Measurements from ENCODE around the gene PIGH.

PIGH gene

DNA sequence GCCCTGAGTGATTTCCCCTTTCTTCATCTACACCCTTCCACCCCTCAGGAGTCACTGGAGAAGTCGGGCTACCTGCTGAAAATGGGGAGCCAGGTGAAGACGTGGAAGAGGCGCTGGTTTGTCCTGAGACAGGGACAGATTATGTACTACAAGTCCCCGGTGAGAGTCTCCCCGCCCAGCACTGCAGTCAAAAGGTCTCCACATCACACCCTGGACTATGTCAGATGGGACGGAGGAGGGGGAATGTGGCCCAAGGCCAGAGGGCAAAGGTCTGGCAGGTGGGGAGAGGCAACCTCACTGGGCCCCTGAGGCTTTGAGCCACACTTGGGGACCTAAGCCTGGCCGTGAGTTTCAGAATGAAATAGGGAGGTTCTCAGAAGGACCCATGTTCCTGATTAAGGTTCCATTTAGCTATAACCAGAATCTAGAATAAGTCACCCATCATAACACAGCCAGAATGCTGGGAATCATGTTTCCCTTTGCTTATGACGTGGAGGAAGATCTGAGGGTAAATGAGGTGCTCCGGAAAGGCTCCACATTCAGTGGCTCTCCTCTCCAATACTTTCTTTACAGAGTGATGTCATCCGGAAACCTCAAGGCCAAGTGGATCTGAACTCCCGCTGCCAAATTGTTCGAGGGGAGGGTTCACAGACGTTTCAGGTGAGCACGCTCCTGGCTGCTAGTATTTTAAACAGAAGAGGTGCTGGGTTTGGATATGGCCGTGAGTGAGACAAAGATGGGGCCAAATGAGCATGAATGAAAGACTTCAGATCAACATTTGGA is 26.6 kb downstream of the PIGH start:
- DNase-seq, result no peak

DNA sequence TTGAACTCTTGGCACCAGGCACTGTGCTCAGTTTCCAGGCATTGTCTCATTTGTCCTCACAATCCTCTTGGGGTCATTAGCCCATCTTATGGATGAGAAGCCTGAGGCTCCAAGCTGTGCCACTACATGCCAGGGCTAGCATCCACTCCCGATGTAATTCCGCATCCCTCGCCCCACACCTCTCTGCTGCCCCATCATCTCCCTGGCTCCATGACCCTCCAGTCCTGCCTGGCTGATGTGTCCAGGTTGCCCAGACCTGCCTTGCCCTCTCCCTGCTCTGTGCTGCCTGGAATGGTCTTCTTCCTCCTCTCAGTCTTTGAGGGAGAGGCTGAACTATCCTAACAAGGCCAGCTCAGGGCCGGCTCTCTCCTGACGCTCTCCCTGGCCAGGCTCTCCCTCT is 27.5 kb downstream of the PIGH start:
- DNase-seq, result no peak

DNA sequence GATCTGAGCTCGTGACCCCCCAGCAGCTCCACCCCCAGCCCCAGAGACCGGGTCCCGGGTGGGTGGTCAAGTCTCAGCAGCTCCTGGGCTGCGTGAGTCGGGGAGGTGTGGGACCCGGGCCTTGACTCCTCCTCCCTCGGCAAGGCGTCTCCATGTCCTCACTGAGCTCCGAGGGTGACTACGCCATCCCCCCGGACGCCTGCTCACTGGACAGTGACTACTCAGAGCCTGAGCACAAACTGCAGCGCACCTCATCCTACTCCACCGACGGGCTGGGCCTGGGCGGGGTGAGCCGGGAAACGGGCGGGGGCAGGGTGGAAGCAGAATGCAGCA is 28.1 kb downstream of the PIGH start:
- no peak for DNase-seq

DNA sequence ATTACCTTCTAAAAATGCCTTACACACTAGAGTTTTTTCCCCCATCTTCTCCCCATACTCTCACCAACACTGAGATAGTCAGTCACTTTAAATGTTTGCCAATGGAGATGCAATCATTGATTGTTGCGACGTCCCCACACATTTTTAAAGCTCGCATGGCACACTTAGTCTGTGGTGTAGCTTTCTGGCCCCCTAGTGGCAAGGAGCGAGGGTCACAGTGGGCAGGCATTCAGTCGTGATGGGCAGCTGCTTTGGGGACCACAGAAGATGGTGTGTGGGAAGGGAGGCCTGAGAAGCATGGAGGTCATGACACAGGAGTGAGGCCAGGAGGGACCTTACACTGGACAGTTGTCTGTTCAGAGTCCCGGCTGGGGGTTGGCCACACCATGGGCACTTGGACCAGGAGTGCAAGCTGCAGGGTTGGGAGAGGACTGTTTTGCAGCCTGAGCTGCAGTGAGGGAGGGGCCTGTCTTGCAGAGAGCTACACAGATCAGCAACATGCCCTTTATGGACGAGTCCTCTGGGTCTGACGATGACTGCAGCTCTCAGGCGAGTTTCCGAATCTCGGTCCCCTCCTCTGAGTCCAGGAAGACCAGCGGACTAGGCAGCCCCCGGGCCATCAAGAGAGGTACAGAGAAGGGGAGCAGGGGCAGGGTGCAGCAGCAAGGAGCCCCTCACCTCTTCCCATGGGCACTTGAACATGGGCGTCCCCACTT is 28.6 kb downstream of the PIGH start:
- peak; percentile 62 for DNase-seq

DNA sequence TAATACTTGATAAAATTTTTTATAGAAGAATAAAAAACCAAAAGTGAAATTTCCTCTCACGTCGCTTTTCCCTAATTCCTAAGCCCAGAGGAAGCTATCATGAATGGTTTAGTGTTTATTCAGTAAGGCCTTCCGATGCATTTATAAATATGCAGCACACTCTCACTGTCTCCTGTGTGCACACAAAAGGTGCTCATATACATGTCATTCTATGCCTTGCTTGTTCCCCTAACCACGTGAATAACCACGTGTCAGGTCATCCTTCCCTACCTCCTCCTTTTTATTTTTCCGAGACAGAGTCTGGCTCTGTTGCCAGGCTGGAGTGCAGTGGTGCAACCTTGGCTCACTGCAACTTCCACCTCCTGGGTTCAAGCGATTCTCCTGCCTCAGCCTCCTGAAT is 29.6 kb downstream of the PIGH start:
- no peak for DNase-seq

DNA sequence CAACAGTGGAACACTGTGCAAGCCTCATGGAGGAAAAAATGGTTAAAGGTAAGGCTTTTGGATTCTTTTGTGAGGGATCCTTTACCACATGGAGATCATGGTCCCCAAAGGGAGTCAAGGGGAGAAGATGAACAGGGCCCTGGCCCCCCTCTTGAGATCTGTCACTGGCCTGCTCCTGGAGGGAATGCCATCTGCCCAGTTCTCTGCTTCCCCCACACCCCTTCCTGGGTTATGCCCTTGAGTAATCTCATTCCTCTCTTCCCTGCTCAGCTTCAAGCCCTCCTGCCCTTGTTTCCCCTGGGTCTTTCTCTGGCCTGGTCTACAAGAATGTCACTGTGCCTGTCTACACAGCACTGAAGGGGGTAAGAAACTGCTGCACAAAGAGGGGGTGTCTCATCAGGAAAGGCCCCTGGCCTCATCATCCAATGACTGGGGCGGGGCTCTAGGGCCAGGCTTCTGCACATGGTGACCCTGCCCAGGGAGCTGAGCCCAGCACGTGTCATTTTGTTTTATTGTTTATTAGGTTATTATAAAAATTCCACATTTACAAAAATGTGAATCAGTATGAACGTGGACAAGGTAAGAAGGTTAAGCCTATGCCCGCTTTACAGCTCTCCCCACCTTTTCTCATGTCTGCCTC is 30.3 kb downstream of the PIGH start:
- DNase-seq, result no peak

DNA sequence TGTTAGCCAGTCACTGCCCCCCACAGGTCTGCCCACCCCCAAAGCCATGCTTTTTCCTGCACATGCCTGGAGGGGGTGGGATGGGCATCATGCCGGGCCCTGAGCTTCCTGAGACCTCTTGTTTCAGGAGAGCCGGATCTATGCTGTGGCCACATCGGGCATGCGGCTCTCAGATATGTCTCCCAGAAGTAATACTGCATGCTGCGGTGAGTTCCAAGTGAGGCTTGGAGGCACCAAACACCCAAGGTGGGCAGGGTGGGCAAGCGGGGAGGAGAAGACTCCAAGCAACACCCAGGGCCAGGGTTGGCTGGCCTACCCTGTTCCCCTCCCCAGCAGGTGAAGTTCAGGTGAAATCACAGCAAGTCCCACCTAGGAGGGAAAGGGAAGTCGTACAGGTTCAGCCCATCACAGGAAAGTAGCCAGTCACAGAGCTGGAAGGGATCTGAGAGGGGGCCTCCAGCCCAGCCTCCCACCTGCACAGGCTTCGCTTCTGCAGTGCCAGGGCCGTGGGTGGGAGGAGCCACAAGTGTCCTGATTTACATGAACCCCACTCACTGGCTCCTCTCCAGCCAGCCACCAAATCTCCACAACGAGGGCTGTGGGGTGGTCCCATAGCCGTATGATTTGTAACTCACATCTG is 30.9 kb downstream of the PIGH start:
- DNase-seq, result no peak

DNA sequence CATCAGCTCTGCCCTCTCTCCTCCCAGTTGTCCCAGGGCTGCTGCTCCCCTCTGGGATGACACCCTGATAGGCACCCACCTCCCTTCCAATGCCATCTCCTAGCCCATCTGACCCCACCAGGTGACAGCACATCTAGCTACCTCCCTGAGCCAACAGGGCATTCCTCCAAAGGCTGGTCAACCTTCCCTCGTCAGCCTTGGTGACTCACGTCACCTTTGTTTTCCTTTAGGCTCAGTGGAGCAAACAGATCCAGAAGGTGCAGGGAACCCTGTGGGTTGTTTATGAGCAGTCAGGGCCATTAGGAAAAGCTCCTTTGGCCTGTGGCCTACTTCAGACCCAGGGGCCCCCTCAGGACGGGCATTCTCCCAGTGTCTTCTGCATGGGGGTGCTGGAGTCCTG is 32.4 kb downstream of the PIGH start:
- no peak for DNase-seq

DNA sequence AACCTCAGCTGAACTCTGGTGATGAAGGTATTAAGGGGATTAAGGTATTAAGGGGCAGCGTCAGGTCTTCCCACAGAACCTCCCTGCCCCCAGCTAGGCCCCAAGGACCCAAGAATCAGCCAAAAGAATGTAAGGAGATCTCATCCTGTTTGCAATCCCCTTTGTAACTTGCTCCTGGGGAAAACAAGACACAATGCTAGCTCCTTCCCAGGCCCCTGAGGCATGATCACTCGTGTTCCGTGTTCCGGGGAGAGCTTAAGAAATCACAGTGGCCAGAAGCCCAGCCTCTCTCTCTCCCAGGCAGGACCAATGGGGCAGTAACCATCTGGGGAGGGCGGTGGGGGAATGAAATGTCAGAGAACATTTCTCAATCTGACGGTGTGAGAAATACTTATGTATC is 33.2 kb downstream of the PIGH start:
- DNase-seq, result no peak

DNA sequence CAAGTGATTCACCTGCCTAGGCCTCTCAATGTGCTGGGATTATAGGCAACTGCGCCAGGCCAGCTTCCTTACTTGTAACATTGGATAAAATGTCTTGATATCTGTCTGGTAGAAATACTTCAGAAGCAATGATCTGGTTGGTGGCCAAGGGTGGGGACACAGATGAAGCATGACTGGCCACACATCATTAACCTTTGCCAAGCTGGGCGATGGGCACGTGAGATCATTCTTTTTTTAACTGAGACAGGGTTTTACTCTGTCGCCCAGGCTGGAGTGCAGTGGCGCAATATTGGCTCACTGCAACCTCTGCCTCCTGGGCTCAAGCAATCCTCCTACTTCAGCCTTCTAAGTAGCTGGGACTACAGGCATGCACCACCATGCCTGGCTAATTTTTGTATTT is 35.8 kb downstream of the PIGH start:
- peak; percentile 60 for DNase-seq

DNA sequence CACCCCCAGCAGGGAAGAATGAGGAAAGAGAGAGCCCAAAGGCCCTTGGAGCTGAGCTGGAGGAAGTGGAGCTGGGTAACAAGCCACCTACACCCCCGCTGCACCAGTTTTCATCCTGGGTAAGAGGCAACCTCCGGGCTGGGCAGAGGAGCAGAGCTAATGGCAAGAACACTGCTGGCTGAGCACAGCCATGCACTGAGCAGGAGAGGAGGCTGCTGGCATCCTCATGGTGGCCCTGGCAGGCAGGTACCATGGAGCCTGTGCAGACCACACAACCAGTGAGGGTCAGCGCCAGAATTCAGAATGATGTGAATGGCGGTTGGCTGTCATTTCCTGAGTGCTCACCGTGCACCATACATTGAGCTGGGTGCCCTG is 37.3 kb downstream of the PIGH start:
- DNase-seq, result no peak

DNA sequence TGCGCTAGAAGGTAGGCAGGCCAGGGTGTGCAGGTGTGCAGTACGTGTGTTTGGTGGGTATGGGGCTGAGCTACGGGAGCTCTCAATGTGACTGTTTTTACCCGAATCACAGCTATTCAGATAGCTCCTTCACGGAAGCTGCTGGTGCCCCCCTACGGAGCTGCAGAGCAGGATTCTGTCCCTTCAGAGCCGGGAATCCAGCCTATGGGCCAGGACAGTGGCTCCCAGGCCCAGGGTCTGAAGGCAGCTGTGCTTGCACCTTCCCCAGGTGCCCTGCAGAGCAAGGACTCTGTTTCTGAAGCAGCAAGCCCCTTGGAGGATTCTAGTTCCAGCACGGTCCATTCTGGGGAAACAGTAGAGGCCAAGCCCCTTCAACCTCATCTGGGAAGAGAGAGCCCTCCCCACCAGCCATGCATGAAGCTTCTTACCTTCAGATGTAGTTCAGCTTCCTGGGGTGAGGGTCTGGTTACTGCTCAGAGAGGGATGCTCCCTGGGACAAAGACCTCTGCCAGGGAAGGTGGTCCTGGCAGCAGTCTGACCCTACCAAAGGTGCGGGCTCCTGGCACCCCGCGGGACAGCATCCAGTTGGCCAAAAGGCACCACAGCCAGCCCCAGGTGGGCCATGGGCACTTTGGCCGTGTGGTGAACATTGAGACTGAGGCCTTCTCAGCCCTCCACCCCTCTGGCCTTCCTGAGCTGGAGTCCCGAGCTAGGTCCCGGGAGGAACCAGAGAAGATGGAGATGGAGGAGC is 37.9 kb downstream of the PIGH start:
- DNase-seq, result no peak

DNA sequence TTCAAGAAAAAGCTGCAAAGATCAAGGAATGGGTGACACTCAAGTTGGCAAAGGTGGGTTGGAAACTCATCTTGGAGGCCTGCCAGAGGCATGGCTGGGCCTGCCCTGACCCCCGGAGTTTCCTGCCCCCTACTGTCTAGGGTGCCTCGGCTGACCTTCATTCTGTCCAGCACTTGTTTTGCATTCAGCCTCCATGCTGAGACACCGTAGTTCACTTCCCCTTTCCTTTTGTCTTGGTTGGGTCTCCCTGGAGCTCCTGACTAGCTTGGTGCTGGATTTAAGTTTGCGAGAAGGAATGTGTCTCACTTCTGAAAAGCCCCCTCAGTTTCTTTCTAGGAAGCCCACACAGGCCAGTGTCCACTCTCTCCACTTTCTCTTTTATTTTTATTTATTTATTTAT is 40.4 kb downstream of the PIGH start:
- DNase-seq, result peak; percentile 62

DNA sequence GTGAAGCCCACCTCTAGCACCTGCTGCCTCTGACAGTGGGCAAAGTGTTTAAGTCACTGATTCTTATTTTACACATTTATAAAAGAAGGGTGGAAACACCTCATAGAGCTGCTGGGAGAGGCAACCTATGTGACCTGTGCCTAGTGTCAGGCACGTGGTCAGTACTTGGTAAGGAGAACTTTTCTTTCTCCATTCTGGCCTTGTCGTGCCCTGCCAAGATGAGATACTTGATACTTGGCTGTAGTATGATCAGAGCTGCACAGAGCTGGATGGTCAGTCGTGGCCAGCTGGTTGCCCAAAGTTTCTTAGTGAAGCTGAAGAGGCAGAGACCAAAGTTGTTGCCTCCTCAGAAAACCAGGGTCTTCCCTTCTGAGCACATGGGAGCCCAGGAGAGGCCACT is 42.4 kb downstream of the PIGH start:
- no peak for DNase-seq

DNA sequence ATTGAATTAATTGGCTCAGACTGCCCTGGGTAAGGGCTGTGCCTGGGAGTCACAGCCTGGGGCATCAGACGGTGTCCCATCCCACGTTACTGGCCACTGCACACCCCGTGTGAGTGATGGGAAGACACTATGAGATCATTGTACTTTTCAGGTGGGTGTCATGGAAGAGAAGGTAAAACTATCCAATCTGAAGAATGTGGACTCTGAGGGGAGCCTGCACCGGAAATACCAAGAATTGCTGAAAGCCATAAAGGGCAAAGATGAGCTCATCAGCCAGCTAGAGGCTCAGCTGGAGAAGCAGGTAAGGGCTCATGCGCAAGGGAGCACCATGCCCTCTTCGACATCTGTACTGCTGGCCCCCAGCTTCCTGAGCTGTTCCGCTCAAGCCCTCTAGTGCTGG is 43.0 kb downstream of the PIGH start:
- DNase-seq, result no peak

DNA sequence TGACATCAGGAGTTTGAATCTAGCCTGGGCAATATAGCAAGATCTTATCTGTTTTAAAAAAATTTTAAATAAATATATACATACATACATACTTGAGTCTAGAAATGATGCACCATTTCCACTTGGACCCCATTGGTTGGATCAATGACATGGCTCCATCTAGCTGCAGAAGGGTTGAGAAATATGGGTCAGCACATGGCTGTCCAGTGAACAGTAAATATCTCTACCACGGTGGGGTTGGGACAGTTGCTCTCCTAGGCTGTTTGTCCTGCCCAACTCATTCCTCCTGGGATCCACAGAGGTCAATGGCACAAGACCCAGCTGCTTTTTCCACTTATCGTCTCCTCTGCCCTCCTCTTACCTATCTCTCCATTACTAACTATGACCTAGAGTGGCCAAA is 43.4 kb downstream of the PIGH start:
- no peak for DNase-seq

DNA sequence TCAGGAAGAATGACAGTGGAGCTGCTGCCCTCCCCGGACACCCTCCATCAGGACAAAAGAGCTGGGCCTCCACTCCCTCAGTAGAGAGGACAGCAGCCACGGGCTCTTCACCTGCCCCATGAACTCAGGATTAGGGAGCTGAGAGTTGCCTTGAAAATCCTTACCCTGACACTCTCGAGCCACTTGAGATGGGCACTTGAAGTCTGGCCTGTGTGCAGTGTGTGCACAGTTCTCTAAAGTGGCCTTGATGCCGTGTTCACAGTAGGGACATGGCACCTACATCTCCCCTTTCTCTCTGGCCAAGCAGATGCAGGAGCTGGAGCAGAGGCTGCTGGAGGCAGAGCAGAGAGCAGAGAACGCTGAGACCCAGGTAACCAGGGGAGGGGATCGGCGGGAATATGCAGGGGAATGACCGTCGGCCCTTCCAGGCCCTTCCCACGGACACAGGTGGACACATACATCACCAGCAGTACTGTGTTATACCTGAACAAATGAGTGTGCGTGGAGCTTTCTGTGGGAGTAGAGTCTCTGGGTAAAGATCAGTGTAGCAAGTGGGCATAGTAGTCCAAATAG is 44.5 kb downstream of the PIGH start:
- no peak for DNase-seq

DNA sequence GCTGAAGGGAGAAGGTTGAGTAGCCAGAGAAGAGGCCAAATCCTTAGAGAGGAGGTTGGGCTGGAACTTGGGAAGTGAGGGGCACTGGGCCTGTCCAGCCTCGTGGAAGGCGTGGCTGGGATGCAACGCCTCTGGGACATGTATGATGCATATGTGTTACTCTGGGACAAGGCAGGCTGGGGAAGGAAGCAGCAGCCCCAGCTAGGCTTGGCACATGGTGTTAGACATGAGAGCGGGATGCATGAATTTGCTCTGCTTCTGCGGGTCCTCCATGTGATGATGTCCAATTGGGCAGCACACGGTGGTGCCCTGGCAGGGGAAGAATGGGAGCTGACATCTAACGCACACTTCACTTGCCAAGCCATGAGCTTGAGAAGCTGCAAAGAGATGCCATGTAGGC is 45.7 kb downstream of the PIGH start:
- DNase-seq, result no peak

DNA sequence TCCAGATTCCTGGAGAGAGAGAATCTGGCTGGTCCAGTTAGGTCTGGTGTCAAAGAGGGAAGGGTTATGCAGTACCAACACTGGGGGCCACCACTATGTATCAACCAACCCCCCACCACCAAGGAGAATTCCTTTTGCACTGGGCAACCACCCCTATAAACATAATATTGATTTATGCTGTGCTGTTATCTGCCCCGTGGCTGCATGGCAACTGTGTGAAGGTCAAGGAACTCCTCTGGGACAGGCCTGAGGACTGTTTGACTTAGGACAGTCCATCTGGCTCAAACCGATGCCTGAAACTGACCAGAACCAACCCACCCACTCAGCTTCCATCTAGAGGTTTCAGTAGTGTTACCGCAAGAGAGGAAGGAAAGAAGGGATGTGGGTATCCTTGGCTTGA is 46.5 kb downstream of the PIGH start:
- DNase-seq, result peak; percentile 22

DNA sequence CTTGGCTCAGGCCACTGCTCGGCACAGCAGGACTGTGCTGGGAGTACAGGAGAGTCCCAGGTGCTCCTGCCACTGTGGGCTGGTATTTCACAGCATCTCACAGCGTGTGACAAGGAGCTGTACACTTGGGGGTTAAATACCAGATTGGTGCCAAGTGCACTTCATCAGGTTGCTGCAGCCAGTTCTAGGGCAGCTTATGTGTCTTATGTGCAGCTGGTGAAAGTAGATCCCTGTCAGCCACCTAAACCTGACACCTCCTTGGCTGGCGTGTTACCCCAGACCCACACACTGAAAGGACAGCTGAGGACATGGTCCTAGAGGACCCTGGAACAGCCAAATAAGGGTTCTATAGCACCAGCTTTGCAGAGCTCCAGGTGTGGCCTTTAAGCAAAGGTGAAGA is 48.1 kb downstream of the PIGH start:
- no peak for DNase-seq

DNA sequence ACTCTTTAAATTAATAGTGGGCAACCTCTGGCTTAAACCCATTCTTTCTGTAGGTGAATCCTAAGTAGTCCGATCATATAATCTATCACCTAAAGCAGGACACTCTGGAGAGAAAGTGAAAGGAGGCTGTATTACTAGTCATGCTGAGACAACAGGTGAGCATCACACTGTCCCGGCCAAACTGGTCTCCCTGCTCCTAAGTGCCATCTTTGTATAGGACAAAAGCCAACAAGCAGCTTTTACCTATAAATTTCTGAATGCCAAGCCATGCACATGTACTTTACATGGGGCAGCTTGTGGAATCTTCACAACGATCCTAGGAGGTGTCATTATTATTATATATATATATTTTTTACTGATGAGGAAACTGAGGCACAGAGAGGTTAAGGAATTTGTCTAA is 48.9 kb downstream of the PIGH start:
- DNase-seq, result no peak

DNA sequence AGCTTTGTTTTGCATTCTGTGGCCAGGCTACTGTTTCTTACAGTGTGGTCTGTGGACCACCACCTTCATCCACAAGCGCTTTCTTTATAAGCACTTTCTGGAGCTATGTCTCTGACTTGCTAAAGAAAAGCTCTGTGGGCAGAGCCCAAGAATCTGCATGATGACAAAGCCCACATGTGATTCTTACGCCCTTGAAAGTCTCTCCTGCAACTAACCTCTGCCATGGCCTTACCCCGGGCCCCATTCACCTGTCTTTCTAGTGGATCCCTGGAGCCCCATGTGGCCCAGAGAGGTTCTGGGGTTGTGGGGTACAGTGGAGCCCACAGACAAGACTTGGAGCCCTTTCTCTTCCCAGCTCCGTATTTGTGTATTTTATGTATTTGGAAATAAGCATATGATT is 50.3 kb downstream of the PIGH start:
- DNase-seq, result no peak

DNA sequence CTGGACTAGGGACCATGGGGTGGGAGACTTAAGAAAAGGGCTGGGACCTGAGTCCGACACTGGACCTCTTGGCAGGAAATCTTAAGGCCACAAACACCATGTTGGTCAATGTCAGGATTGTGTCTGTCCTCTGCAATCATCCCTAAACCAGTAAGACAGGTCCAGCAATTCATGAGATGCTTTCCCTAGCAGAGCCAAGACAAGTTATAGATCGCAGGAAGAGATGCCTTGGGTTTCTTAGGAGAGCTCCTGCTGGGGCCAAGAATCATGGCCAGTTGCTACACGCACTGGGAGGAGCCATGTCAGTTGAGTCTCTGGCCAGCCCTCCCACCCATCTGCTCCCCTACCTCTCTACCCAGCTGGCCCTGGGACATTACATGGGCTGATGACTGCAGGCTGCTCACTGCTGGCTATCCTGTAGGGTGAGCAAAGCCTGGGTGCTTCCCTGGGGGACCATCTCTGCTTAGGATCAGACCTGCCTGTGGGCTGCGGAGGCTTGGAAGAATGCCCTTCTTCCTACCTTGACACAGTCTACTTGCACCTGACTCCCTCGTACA is 52.8 kb downstream of the PIGH start:
- no peak for DNase-seq

Data from MV-4-11 (cell line).